Measurements from ENCODE around the gene UCK2. TPM values are rescaled to one million over a fixed set of nuclear protein-coding genes. Genes with fewer than 3 reads are reported as not detected.

The UCK2 gene
- polyA plus RNA-seq, 12 donors: 13.2 to 34.6 (median 17.4) TPM; not detected in 1

- no peak for DNase-seq
Observed at GRCh38 chr1:165853528-165854075, 26.2 kb downstream of the UCK2 start.

GRCh38 chr1:165854101-165854845 lies 26.9 kb downstream of the UCK2 start:
- no peak for DNase-seq

- no peak for DNase-seq
Observed at GRCh38 chr1:165855010-165855838, 27.8 kb downstream of the UCK2 start.

GRCh38 chr1:165856021-165856420 lies 28.6 kb downstream of the UCK2 start:
- DNase-seq: no peak

- no peak for DNase-seq
Observed at GRCh38 chr1:165856606-165857005, 29.2 kb downstream of the UCK2 start.

- DNase-seq: no peak
Observed at GRCh38 chr1:165857046-165857801, 29.8 kb downstream of the UCK2 start.

- DNase-seq: no peak
Observed at GRCh38 chr1:165858364-165858823, 31.0 kb downstream of the UCK2 start.

- no peak for DNase-seq
Observed at GRCh38 chr1:165858967-165859845, 31.8 kb downstream of the UCK2 start.

GRCh38 chr1:165860065-165860464 lies 32.7 kb downstream of the UCK2 start:
- DNase-seq: no peak

- no peak for DNase-seq
Observed at GRCh38 chr1:165861911-165862310, 34.5 kb downstream of the UCK2 start.

GRCh38 chr1:165862448-165862847 lies 35.0 kb downstream of the UCK2 start:
- no peak for DNase-seq

GRCh38 chr1:165863346-165863745 lies 35.9 kb downstream of the UCK2 start:
- no peak for DNase-seq

GRCh38 chr1:165865633-165866340 lies 38.4 kb downstream of the UCK2 start:
- no peak for DNase-seq

- no peak for DNase-seq
Observed at GRCh38 chr1:165869343-165869742, 41.9 kb downstream of the UCK2 start.

GRCh38 chr1:165871311-165872067 lies 44.1 kb downstream of the UCK2 start:
- DNase-seq: no peak

- no peak for DNase-seq
Observed at GRCh38 chr1:165873481-165873880, 46.1 kb downstream of the UCK2 start.

GRCh38 chr1:165874643-165875042 lies 47.2 kb downstream of the UCK2 start:
- no peak for DNase-seq

GRCh38 chr1:165875171-165875570 lies 47.8 kb downstream of the UCK2 start:
- no peak for DNase-seq

GRCh38 chr1:165875604-165876003 lies 48.2 kb downstream of the UCK2 start:
- no peak for DNase-seq

Measured in muscle of arm (tissue), 12 donors.